Inflammatory macrophage treated with lipopolysaccharide for 1 hour (primary cell): ENCODE measurements around the gene CD48.
A peak's percentile ranks its signal among the peaks of the same experiment; 100 is the strongest.

Source experiments
- DNase-seq, 2 donors: peaks; one replicate each; pipeline ENCODE4 v3.0.0-alpha.2; 2020 to 2022

Gene CD48

GRCh38 chr1:160631983-160632625 lies 79.5 kb downstream of the CD48 start:
- DNase-seq, result no peak

GRCh38 chr1:160630523-160631451 lies 80.8 kb downstream of the CD48 start:
- peak; percentile 29 to 32 for DNase-seq

- DNase-seq, result peak; percentile 88 to 89
Observed at GRCh38 chr1:160629286-160630210, 82.1 kb downstream of the CD48 start.

- DNase-seq, result no peak
Observed at GRCh38 chr1:160628799-160629263, 82.8 kb downstream of the CD48 start.
